Endodermal cell (in vitro differentiated cells): ENCODE measurements around the gene FRA10AC1. TPM values are rescaled to one million over a fixed set of nuclear protein-coding genes. Genes with fewer than 3 reads are reported as not detected.

ENCODE experiments used
- DNase-seq: peaks from one replicate; pipeline ENCODE4 v3.0.0-alpha.2; 2017
- H3K27ac ChIP-seq: 2 replicates; pipeline ENCODE4 v1.5.1; 2013; ENCODE audit warnings: mild to moderate bottlenecking, low read depth, low read length, moderate library complexity
- H3K27me3 ChIP-seq: 2 replicates; pipeline ENCODE4 v1.6.1; 2013; ENCODE audit warnings: mild to moderate bottlenecking, low read length, moderate library complexity; ENCODE audit not compliant: insufficient read depth, control insufficient read depth, poor library complexity, severe bottlenecking
- H3K36me3 ChIP-seq: 2 replicates; pipeline ENCODE4 v1.7.0; 2013; ENCODE audit warnings: mild to moderate bottlenecking, low read length, moderate library complexity; ENCODE audit not compliant: control insufficient read depth, insufficient read depth
- H3K4me1 ChIP-seq: one replicate; pipeline ENCODE4 v1.7.0; 2013; ENCODE audit warnings: low read length; ENCODE audit not compliant: control insufficient read depth, insufficient read depth
- H3K4me3 ChIP-seq: 2 replicates; pipeline ENCODE4 v1.5.1; 2013; ENCODE audit warnings: mild to moderate bottlenecking, low read length, moderate library complexity
- H3K9ac ChIP-seq: 2 replicates; pipeline ENCODE4 v1.6.1; 2013; ENCODE audit warnings: mild to moderate bottlenecking, low read length, moderate library complexity; ENCODE audit not compliant: poor library complexity, severe bottlenecking; ENCODE audit errors: extremely low read depth
- H3K9me3 ChIP-seq: 2 replicates; pipeline ENCODE4 v1.6.1; 2013; ENCODE audit warnings: mild to moderate bottlenecking, low read length, moderate library complexity; ENCODE audit not compliant: control insufficient read depth
- H3K27ac Mint-ChIP-seq: 2 replicates; pipeline ENCODE4 v1.8.0; 2020; ENCODE audit warnings: mixed read lengths
- H3K27me3 Mint-ChIP-seq: 2 replicates; pipeline ENCODE4 v1.8.0; 2021; ENCODE audit warnings: mild to moderate bottlenecking, mixed read lengths; ENCODE audit not compliant: insufficient read depth
- H3K36me3 Mint-ChIP-seq: 2 replicates; pipeline ENCODE4 v1.8.0; 2020; ENCODE audit warnings: low read depth, mixed read lengths
- H3K4me1 Mint-ChIP-seq: 2 replicates; pipeline ENCODE4 v1.8.0; 2020; ENCODE audit warnings: mixed read lengths
- H3K4me3 Mint-ChIP-seq: 2 replicates; pipeline ENCODE4 v1.8.0; 2020; ENCODE audit warnings: mild to moderate bottlenecking, moderate library complexity, mixed read lengths
- H3K9me3 Mint-ChIP-seq: 2 replicates; pipeline ENCODE4 v1.8.0; 2020; ENCODE audit warnings: mild to moderate bottlenecking, mixed read lengths
- WGBS, 2 experiments: methylation state at CpG; one replicate each; pipeline versions ENCODE4 v1.1.5 to v1.1.7; 2013; ENCODE audit warnings: missing lambda C conversion rate in 2 of 2, mixed read lengths in 1 of 2; ENCODE audit not compliant: insufficient coverage in 1 of 2, insufficient read length in 1 of 2; 5-methylcytosine and 5-hydroxymethylcytosine counted together
- total RNA-seq, 2 donors: library from RNA; stranded (reverse); fragmentation: NEBNext Ultra II Directional in 1 of 2; extraction: Animal tissue kit (Norgen Biotek cat#: 25700) in 1 of 2; gene quantifications; 2 replicates in 1 of 2; 3 replicates in 1 of 2; pipeline ENCODE4 v1.2.1, GENCODE V29; 2021
- TF ChIP-seq, protein P1 (sequence below): fragments of 200-600 bp; sonication (generic); conservative IDR thresholded peaks from 2 replicates; pipeline ENCODE4 v1.5.0; 2021; ENCODE audit warnings: antibody characterized with exemption, mild to moderate bottlenecking

The FRA10AC1 gene
- total RNA-seq, 2 donors from 2014 or later: 16.5 to 28.3 TPM

DNA sequence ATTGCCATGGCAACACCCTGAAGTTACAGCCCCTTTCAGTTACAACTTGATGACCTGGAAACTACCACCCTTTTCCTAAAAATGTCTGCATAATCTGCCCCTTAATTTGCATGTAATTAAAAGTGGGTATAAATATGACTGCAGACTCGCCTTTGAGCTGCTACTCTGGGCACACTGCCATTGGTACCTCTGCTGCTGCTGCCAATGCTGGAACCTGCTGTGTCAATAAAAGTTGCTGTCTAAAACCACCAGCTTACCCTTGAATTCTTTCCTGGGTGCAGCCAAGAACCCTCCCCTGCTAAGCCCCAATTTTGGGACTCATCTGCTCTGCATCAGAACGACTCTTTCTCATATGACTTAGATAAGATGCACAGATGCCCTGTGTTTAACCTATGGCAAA lies 10.2 kb upstream of the FRA10AC1 start:
- Mint-ChIP-seq H3K4me1 (no peaks in the 10 kb centered on the region), H3K36me3 (no peaks in the 10 kb centered on the region), H3K27me3 (no peaks in the 10 kb centered on the region), H3K27ac (no peak overlapping the region), H3K9me3 (no peaks in the 10 kb centered on the region), H3K4me3 (no peak overlapping the region)
- no peaks in the 10 kb centered on the region for H3K4me1 ChIP-seq
- no peaks in the 10 kb centered on the region for H3K9me3 ChIP-seq
- no peak overlapping the region for H3K9ac ChIP-seq
- no peak overlapping the region for H3K27ac ChIP-seq
- TF ChIP-seq, protein P1, sequence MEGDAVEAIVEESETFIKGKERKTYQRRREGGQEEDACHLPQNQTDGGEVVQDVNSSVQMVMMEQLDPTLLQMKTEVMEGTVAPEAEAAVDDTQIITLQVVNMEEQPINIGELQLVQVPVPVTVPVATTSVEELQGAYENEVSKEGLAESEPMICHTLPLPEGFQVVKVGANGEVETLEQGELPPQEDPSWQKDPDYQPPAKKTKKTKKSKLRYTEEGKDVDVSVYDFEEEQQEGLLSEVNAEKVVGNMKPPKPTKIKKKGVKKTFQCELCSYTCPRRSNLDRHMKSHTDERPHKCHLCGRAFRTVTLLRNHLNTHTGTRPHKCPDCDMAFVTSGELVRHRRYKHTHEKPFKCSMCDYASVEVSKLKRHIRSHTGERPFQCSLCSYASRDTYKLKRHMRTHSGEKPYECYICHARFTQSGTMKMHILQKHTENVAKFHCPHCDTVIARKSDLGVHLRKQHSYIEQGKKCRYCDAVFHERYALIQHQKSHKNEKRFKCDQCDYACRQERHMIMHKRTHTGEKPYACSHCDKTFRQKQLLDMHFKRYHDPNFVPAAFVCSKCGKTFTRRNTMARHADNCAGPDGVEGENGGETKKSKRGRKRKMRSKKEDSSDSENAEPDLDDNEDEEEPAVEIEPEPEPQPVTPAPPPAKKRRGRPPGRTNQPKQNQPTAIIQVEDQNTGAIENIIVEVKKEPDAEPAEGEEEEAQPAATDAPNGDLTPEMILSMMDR: no peak
- no peaks in the 10 kb centered on the region for H3K36me3 ChIP-seq
- H3K4me3 ChIP-seq: no peak overlapping the region
- WGBS, 2 experiments: 88 to 100% methylated on average over 2 of the region's 2 CpGs
- DNase-seq: no peak
- H3K27me3 ChIP-seq: no peaks in the 10 kb centered on the region

DNA sequence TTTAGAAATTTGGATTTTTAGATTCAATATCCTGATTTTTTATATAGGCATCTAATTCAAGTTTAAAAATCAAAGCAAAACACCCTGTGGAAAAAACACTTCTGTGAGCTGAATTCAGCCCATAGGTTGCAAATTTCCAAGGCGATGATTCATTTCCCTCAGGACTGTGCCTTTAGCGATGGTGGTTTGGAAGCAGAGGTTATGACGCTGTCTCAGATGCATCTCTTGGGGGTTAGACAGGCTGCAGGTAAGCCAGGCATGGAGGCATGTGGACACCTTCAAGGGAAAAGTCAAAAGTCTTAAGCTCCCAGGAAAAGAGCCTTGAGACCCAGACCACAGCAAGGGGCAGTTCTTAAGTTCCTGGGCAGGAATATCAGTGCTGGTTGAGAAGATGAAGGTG lies 9.5 kb upstream of the FRA10AC1 start:
- H3K27me3 ChIP-seq: no peaks in the 10 kb centered on the region
- H3K4me3 ChIP-seq: no peak overlapping the region
- no peaks in the 10 kb centered on the region for H3K27me3 Mint-ChIP-seq
- no peaks in the 10 kb centered on the region for H3K9me3 Mint-ChIP-seq
- TF ChIP-seq, protein P1: no peak
- no peaks in the 10 kb centered on the region for H3K9me3 ChIP-seq
- H3K27ac Mint-ChIP-seq: no peak overlapping the region
- H3K4me1 Mint-ChIP-seq: peaks cover 1% of the 10 kb centered on the region
- 75 to 90% methylated on average over 2 to 3 of the region's 3 CpGs for WGBS, 2 experiments
- no peak overlapping the region for H3K27ac ChIP-seq
- H3K4me3 Mint-ChIP-seq: no peak overlapping the region
- no peaks in the 10 kb centered on the region for H3K36me3 Mint-ChIP-seq
- no peak for DNase-seq
- H3K36me3 ChIP-seq: no peaks in the 10 kb centered on the region
- H3K4me1 ChIP-seq: no peaks in the 10 kb centered on the region
- H3K9ac ChIP-seq: no peak overlapping the region

DNA sequence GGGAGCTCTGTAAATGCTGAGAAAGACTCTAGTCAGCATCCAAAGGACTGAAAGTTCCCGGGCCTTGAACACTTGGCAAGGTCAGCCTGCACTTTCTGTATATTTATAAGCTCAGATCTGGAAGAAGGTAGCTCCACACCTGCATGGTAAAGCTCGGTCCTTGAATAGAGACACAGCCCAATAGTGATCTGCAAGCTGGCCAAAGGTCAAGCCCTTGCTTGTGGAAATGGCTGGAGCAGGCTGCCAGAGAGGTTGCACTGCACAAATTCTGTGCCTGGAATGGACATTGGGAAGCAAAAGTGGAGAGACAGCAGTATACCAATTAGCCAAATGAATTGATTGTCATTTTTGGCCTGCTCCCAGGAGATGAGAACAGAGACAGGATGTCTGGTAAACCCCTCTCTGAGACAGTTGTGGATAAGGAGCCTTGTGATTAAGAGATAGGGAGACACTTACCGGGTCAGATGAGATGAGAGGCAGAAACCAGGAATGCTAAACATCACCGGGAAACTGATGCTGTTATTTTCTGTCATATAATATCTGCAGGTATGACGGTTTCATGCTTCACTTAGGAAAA lies 8.0 kb upstream of the FRA10AC1 start:
- Mint-ChIP-seq H3K4me1 (peaks cover 1% of the 10 kb centered on the region), H3K36me3 (no peaks in the 10 kb centered on the region), H3K4me3 (no peak overlapping the region), H3K27ac (no peak overlapping the region), H3K27me3 (no peaks in the 10 kb centered on the region), H3K9me3 (no peaks in the 10 kb centered on the region)
- no peak overlapping the region for H3K9ac ChIP-seq
- H3K4me1 ChIP-seq: no peaks in the 10 kb centered on the region
- TF ChIP-seq, protein P1: no peak
- no peak for DNase-seq
- H3K36me3 ChIP-seq: no peaks in the 10 kb centered on the region
- H3K4me3 ChIP-seq: no peak overlapping the region
- WGBS, 2 experiments: 85 to 91% methylated on average over 3 to 5 of the region's 5 CpGs
- H3K27ac ChIP-seq: no peak overlapping the region
- no peaks in the 10 kb centered on the region for H3K27me3 ChIP-seq
- H3K9me3 ChIP-seq: no peaks in the 10 kb centered on the region
